Glomerular visceral epithelial cell (primary cell): ENCODE data around the gene SLC16A12.
"Not testable (repeated sequence)": the region's sequence is repeated elsewhere in the genome, so short reads cannot be mapped to it uniquely, and the experiment has no call there.

ENCODE experiments used
- DNase-seq: peaks from one replicate; pipeline ENCODE4 v3.0.0-alpha.2; 2016; ENCODE audit errors: extremely low spot score

SLC16A12 gene

GRCh38 chr10:89548673-89549072 is 13.3 kb upstream of the SLC16A12 start:
- DNase-seq, result no peak

- no peak for DNase-seq
These were observed 12.6 kb upstream of the SLC16A12 start for GRCh38 chr10:89547853-89548513.

DNA sequence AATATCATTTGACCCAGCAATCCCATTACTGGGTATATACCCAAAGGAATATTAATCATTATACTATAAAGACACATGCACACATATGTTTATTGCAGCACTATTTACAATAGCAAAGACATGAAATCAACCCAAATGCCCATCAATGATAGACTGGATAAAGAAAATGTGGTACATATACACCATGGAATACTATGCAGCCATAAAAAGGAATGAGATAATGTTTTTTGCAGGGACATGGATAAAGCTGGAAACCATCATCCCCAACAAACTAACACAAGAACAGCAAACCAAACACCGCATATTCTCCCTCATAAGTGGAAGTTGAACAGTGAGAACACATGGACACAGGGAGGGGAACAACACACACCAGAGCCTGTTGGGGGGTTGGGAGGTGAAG is 11.3 kb upstream of the SLC16A12 start:
- not testable (repeated sequence) for DNase-seq

GRCh38 chr10:89543841-89544240 is 8.4 kb upstream of the SLC16A12 start:
- DNase-seq, result no peak

- no peak for DNase-seq
These were observed 5.1 kb upstream of the SLC16A12 start for GRCh38 chr10:89540420-89540949.

DNA sequence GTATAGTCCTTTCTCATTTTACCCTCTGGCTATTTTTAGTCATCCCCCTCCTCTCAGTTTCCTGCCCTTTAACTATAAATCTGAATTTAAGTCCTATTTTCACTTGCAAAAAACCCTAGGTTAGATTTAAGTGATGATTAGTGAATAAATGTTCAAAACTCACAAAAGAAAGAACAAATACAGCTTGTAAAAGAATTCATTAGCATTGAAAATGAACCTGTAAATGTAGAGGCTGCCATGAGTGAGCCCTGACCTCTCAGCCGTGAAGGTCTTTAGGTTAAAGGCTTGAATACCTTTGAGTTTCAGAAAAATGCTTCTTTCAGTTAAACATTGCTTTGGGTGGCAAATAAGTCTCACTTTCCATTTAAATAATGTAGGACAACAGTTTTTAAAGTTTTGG is 2.0 kb upstream of the SLC16A12 start:
- DNase-seq, result no peak

DNA sequence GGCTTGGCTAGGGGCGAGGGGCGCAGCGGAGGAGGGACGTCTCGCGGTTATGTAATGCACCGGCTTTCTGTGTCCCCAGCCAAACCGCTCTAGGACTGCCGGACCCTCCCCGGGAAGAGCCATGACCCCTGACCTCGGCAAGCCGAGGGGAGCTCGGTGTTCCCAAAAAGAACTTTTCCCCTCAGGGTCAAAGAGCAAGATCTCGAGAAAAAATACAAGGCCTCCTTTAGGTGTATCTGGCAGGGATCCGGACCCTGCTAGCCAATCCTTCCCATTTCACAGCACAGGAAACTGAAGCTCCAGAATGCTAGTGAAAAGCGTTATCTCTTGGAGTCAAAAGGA is 590 bp upstream of the SLC16A12 start:
- no peak for DNase-seq

DNA sequence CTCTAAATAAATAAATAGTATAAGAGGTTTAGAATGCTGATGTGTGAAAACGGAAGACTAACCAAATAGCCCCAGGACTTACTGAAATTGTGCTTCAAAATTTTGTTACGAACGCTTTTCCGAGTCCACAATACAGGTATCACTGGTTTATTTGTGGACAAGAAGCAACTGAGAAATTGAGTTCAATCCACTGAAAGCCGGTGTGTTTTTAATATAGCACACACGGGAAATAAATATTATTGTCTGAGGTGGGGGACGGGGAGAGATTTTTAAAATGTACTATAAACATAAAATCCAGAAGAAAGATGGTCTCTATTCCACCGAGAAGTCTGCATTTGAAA is 598 bp downstream of the SLC16A12 start:
- DNase-seq, result no peak

GRCh38 chr10:89532476-89532875 is 2.9 kb downstream of the SLC16A12 start:
- no peak for DNase-seq

- no peak for DNase-seq
These were observed 4.0 kb downstream of the SLC16A12 start for GRCh38 chr10:89531359-89531758.

GRCh38 chr10:89529711-89530110 is 5.7 kb downstream of the SLC16A12 start:
- not testable (repeated sequence) for DNase-seq

- no peak for DNase-seq
These were observed 9.0 kb downstream of the SLC16A12 start for GRCh38 chr10:89526358-89526757.

GRCh38 chr10:89525556-89525955 is 9.8 kb downstream of the SLC16A12 start:
- no peak for DNase-seq

DNA sequence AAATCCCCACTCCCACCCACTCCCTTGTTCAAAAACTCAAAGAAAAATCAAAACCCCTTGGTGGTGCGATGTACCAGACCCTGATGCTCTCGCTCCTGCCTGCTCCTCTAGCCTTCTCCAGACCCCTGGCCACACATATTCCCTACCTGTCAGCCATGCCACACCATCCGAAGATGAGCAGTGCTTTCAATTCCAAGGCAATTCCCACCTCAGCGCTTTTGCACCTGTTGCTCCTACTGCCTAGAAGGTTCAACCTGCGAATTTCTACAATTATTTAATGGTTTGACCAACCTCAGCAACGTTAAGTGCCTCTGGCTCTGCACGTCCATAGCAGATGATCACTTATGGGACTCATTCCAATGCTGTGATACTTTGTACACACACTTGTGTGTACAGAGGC is 11.1 kb downstream of the SLC16A12 start:
- DNase-seq, result no peak

DNA sequence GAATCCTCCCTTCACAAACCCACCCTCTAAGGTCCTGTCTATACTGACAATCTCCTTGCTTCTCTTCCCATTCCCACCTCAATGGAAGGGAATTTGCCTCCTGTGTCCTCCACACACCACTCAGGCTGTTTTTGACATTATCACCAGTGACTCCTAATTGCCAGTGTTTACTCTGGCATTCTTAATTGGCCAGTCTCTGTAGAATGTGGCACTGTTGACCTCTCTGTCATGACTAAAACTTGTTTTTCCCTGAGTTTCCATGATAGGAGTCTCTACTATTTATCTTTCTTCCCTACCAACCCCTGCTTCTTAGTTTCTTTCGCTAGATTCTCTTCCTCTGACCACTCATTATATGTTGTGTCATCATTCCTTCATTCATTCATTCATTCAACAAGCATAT is 12.1 kb downstream of the SLC16A12 start:
- no peak for DNase-seq

DNA sequence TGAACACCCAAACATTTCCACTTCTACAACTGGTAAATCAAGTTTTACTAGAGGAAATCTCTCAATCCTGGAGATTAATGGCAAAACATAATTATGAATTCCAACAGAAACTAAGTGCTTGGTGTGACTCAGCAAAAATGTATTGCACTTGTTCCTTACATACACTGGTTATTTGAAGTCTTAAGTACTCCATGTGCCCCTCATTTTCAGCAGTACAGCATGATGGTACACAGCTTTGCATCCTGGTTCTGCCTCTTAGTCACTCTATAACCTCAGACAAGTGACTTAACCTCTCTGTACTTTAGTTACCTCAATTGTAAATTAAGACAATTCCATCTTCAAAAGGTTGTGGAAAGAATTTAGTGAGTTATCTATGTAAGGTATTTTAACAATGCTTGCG is 12.9 kb downstream of the SLC16A12 start:
- no peak for DNase-seq

GRCh38 chr10:89521368-89521767 is 14.0 kb downstream of the SLC16A12 start:
- DNase-seq, result no peak

- DNase-seq, result no peak
These were observed 14.7 kb downstream of the SLC16A12 start for GRCh38 chr10:89520706-89521105.

DNA sequence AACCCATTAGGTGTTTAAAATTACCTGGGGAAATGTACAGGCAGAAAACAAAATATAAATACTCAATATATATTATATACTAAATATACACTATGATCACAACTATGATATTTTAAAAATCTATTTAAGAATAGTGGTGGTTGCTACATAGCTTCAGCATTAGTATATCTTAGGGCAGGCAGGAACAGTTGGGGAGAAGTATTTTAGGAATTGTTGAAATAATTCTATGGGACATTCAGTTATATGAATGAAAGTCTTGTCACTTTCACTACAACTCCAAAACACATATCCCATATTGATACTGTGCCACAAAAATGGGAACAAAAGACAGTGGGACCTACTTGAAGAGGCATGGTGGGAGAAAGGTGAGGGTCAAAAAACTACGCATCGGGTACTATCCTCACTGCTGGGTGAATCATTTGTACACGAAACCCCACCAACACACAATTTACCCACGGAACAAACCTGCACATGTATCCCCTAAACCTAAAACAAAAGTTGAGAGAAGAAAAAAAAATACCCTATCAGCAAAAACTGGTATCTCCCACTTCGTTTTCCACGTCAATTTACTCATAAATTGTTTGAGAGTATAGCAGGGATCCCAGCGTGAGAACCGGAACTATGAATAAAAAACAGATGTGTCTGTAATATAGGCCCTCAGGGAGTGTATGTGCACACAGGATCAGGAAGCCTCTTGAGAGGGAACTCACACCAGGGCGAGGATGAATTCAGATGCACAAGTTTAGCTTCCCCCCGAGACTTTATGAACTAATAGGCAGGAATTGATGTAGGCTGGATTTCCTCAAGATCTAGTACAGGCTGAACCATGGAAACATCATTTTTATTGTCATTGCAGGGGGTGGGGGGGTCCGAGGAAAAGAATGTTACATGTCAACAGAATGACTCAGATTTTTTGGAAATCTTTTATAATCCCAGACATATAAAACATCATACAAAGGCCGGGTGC is 16.2 kb downstream of the SLC16A12 start:
- no peak for DNase-seq

- no peak for DNase-seq
These were observed 17.3 kb downstream of the SLC16A12 start for GRCh38 chr10:89518108-89518507.

DNA sequence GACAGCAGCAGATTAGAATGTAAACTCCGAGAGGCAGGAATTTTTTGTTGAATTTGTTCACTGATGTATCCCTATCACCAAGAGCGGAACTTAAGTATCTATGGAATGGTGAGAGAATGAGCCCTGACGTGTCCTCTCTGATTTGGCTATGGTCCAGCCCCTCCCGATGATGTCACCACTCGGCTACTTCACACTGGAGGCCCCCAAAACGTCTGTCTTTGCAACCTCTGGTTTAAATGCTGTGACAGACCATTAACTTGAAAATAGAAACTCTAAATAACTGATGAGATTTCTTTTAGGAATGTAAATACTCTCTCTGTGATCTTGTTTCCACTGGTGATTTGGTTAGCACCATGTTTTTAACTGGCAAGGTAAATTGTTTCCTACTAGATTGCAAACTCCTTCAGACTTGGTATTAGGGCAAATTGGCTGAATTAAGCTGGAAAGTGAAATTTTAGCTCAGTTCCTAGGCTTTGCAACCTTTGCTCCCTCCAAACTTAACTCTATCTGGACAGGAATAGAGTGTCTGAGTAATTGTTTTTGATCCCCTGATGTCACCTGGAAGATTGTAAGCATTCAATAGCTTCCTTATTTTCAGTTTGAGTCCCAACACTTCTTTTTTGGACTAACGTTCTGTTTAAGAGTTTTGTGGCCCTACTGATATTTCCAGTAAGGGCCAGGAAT is 19.1 kb downstream of the SLC16A12 start:
- DNase-seq, result peak; percentile 97

DNA sequence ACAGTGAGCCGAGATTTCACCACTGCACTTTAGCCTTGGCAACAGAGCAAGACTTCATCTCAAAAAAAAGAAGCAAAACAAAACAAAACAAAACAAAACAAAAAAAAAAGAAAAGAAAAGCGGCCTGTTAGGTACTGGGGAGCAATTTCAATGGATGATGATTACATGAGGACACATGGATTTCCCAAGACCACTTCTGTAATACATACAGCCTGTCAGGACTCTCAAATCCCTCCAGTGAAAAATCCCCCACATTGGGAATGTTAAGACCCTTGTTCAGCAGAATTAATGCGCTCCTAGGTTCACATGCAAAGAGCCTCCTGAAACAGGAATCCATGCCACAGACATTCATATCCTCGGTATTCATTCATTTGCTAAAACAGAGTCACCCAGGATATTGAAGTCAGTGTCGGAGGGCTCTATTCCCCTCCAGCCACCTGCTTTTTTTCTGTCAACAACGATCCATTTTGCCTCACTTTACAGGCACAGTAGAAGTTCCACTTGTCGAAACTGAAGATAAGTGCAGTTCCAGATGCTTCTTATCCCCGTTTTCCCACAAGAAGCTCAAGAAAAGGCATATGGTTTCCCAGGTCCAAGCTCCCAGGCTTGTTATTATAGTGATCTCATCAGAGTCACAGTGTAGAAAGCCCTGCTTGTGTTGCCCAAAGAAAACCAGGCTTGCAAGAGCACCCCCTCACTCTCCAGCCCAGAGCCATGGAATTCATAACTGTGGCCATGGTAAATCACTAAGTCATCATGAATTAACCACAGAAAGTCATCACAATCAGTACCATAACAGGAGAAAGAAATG is 20.2 kb downstream of the SLC16A12 start:
- DNase-seq, result peak; percentile 97
